ENCODE data around the gene DLEC1. TPM values are rescaled to one million over a fixed set of nuclear protein-coding genes. Genes with fewer than 3 reads are reported as not detected.

Gene DLEC1
- total RNA-seq, 4 donors from 2014 or later: 0.19 to 2.1 (median 0.50) TPM

DNA sequence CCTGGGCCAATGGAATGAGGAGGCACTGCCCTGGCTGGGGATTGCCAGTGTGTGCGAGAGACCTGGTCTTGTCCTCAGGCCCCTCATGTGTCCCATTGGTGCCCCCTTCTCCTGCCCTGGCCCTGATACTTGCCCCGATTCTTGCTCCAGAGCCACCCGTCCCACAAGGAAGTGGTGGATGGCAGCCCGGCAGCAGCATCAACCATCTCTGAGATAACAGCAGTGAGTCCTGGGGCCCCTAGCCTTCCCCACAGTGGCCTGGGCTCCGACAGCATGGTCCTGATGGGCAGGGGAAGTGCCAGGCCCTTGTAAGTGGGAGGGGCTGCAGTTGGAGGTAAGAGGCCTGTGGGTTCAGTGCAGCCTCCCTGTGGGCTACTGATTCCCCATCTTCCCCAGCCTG lies 33.0 kb upstream of the DLEC1 start:
- H3K27me3 ChIP-seq: no peaks in the 10 kb centered on the region
- peak overlapping the region; percentile 66 for H3K27ac ChIP-seq
- no peak overlapping the region for H3K4me3 ChIP-seq
- peaks cover 69% of the 10 kb centered on the region for H3K36me3 ChIP-seq
- 94% methylated on average over 4 of the region's 5 CpGs for WGBS
- no peaks in the 10 kb centered on the region for H3K9me3 ChIP-seq
- H3K4me1 ChIP-seq: peaks cover 29% of the 10 kb centered on the region
- DNase-seq (ENCODE audit: low spot score in 2 of 2): no peak
- TF ChIP-seq, protein P1, sequence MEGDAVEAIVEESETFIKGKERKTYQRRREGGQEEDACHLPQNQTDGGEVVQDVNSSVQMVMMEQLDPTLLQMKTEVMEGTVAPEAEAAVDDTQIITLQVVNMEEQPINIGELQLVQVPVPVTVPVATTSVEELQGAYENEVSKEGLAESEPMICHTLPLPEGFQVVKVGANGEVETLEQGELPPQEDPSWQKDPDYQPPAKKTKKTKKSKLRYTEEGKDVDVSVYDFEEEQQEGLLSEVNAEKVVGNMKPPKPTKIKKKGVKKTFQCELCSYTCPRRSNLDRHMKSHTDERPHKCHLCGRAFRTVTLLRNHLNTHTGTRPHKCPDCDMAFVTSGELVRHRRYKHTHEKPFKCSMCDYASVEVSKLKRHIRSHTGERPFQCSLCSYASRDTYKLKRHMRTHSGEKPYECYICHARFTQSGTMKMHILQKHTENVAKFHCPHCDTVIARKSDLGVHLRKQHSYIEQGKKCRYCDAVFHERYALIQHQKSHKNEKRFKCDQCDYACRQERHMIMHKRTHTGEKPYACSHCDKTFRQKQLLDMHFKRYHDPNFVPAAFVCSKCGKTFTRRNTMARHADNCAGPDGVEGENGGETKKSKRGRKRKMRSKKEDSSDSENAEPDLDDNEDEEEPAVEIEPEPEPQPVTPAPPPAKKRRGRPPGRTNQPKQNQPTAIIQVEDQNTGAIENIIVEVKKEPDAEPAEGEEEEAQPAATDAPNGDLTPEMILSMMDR (IDR thresholded peaks at IDR 0.05): no peak
- TF ChIP-seq POLR2AphosphoS5 (IDR thresholded peaks at IDR 0.05) (no peak), EP300 (IDR thresholded peaks at IDR 0.05) (no peak), POLR2A (IDR thresholded peaks at IDR 0.05) (no peak)

DNA sequence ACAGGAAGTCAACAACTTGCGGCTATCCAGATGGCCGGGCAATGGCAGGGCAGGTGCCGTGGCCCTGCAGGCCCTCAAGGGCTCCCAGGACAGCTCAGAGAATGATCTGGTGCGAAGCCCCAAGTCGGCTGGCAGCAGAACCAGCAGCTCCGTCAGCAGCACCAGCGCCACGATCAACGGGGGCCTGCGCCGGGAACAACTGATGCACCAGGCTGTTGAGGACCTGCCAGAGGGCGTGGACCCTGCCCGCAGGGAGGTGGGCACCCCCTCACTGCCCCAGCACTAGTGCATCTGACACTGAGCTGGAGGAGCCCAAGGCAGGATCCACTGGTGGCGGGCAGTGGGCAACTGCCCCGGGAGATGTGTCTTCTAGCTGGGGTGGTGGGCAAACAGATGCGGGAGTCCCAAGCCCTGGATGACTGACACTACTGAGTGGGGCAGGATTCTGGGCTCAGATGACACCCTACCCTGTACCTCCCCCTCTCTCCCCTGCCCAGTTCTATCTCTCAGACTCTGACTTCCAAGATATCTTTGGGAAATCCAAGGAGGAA lies 32.5 kb upstream of the DLEC1 start:
- H3K27ac ChIP-seq: peak overlapping the region; percentile 66
- DNase-seq (ENCODE audit: low spot score in 2 of 2): no peak
- H3K4me3 ChIP-seq: no peak overlapping the region
- H3K9me3 ChIP-seq: no peaks in the 10 kb centered on the region
- no peaks in the 10 kb centered on the region for H3K27me3 ChIP-seq
- WGBS: 100% methylated on average over 1 of the region's 16 CpGs
- TF ChIP-seq POLR2AphosphoS5 (IDR thresholded peaks at IDR 0.05): no peak
- no peak for TF ChIP-seq POLR2A (IDR thresholded peaks at IDR 0.05)
- TF ChIP-seq, protein P1 (IDR thresholded peaks at IDR 0.05): no peak
- no peak for TF ChIP-seq EP300 (IDR thresholded peaks at IDR 0.05)
- H3K36me3 ChIP-seq: peaks cover 69% of the 10 kb centered on the region
- peaks cover 29% of the 10 kb centered on the region for H3K4me1 ChIP-seq

DNA sequence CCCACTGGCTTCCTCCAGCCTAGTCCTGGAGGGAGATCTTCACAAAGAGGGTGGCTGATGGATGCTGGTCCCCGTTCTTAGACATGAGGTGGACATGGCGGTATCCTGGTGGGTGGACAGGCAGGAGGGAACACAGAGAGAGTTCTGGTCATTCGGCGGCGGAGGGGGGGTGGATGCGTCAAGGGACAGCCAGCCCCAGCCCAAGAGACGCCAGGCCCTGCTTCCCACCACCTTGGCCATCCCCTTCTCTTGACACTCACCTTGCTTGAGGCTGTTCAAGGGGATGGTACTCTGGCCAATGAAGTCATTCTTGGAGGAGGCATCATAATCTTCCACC lies 31.3 kb upstream of the DLEC1 start:
- TF ChIP-seq POLR2AphosphoS5 (IDR thresholded peaks at IDR 0.05) (no peak), POLR2A (IDR thresholded peaks at IDR 0.05) (no peak), EP300 (IDR thresholded peaks at IDR 0.05) (no peak)
- TF ChIP-seq, protein P1 (IDR thresholded peaks at IDR 0.05): no peak
- Histone ChIP-seq H3K9me3 (no peaks in the 10 kb centered on the region), H3K27ac (no peak overlapping the region), H3K27me3 (no peaks in the 10 kb centered on the region), H3K4me1 (peaks cover 29% of the 10 kb centered on the region), H3K4me3 (no peak overlapping the region), H3K36me3 (peaks cover 61% of the 10 kb centered on the region)
- no peak for DNase-seq (ENCODE audit: low spot score in 2 of 2)
- 91% methylated on average over 7 of the region's 7 CpGs for WGBS

DNA sequence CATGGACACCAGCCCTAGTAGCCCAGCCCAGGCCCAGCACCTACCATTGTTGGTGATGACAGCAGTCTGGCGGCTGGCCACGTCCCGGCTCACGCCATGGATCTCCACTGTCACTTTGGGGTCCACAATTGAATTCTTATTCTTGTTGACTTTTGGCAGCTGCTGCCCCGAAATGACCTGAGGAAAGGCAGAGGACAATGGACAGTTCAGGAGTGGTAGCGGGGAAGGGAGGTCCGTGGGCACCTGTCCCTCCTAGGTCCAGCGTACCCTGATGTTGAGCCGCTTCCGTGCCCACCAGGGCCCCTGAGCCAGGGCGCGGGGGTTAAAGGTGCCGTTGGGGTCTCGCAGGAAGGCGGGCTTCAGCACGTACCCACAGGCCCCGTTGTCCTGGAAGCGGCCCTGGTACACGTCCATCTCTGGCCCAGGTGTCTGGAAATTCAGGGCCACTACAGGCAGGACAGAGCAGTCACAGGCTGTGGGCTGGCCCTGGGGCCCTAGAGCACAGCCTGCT lies 30.8 kb upstream of the DLEC1 start:
- WGBS: 88% methylated on average over 4 of the region's 19 CpGs
- DNase-seq (ENCODE audit: low spot score in 2 of 2): no peak
- TF ChIP-seq EP300 (IDR thresholded peaks at IDR 0.05) (no peak), POLR2A (IDR thresholded peaks at IDR 0.05) (no peak), POLR2AphosphoS5 (IDR thresholded peaks at IDR 0.05) (no peak)
- TF ChIP-seq, protein P1 (IDR thresholded peaks at IDR 0.05): no peak
- H3K27ac ChIP-seq: no peak overlapping the region
- no peak overlapping the region for H3K4me3 ChIP-seq
- peaks cover 61% of the 10 kb centered on the region for H3K36me3 ChIP-seq
- no peaks in the 10 kb centered on the region for H3K9me3 ChIP-seq
- peaks cover 26% of the 10 kb centered on the region for H3K4me1 ChIP-seq
- no peaks in the 10 kb centered on the region for H3K27me3 ChIP-seq

DNA sequence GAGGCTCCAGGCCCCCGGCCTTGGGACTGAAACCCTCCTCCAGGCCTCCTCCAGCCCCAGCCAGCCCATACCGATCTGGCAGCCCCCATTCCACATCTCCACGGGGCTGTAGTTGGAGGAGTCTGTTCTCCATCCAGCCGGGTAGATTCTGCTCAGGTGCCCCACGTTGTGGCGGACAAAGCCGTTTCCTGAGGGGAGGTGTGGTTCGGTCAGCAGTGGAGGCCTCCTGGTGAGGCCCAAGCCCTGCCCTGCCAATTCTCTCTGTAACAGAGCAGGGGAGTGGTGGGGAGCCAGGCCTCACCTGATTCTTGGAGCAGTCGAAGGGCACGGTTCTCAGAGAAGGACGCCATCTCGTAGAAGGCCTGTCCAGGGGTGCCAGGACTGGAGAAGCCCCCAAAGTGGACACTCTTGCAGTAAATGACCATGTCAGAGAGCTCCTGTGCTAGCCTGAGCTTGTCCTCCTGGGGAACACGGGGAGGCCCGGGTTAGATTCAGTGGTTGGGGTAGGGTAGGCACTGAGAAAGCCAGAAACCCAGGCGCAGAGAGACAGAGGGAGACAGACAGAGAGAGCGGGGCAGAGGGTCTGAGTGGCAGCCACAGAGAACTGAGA lies 29.9 kb upstream of the DLEC1 start:
- Histone ChIP-seq H3K36me3 (peaks cover 68% of the 10 kb centered on the region), H3K4me1 (peaks cover 21% of the 10 kb centered on the region), H3K4me3 (no peak overlapping the region), H3K9me3 (no peaks in the 10 kb centered on the region), H3K27me3 (no peaks in the 10 kb centered on the region), H3K27ac (no peak overlapping the region)
- DNase-seq (ENCODE audit: low spot score in 2 of 2): no peak
- WGBS: 87% methylated on average over 10 of the region's 16 CpGs
- TF ChIP-seq POLR2AphosphoS5 (IDR thresholded peaks at IDR 0.05): no peak
- no peak for TF ChIP-seq EP300 (IDR thresholded peaks at IDR 0.05)
- TF ChIP-seq POLR2A (IDR thresholded peaks at IDR 0.05): no peak
- TF ChIP-seq, protein P1 (IDR thresholded peaks at IDR 0.05): no peak

Measured in suprapubic skin (tissue), 4 donors.